ENCODE results near the gene GPR141.

Gene GPR141

GRCh38 chr7:37784015-37784414, 100.4 kb downstream of the GPR141 start:
- no peak overlapping the region for H3K4me3 ChIP-seq (ENCODE audit: low read depth, low read length)
- no peak overlapping the region for H4K12ac ChIP-seq (ENCODE audit: low read depth, low read length)
- H2AFZ ChIP-seq (ENCODE audit: insufficient read depth, low read length, poor library complexity): no peak overlapping the region
- no peak overlapping the region for H2BK120ac ChIP-seq (ENCODE audit: insufficient read depth, low read length, poor library complexity)
- no peak overlapping the region for H3K9ac ChIP-seq (ENCODE audit: low read length)
- H3K14ac ChIP-seq (ENCODE audit: low read length): no peak overlapping the region
- H3K18ac ChIP-seq (ENCODE audit: low read length): no peak overlapping the region
- no CpG with 5 or more reads among the region's 3 CpGs for WGBS (ENCODE audit: extremely low coverage, insufficient coverage, insufficient read length)
- no peak for DNase-seq
- no peak overlapping the region for H4K8ac ChIP-seq (ENCODE audit: low read depth, low read length)
- H3K23ac ChIP-seq (ENCODE audit: low read length): no peak overlapping the region
- no peaks in the 10 kb centered on the region for H3K36me3 ChIP-seq (ENCODE audit: control insufficient read depth in 1 of 2, insufficient read depth in 2 of 2, low read length in 2 of 2)
- H2BK12ac ChIP-seq (ENCODE audit: low read length): no peak overlapping the region
- no peaks in the 10 kb centered on the region for H3K79me1 ChIP-seq (ENCODE audit: low read length)
- no peaks in the 10 kb centered on the region for H3K4me1 ChIP-seq (ENCODE audit: control insufficient read depth in 1 of 2, insufficient read depth in 2 of 2, low read length in 2 of 2)
- no peak overlapping the region for H4K91ac ChIP-seq (ENCODE audit: low read depth, low read length)
- no peak overlapping the region for H3K4me2 ChIP-seq (ENCODE audit: low read length)
- H3K4ac ChIP-seq (ENCODE audit: low read depth, low read length): no peak overlapping the region
- H3K9me3 ChIP-seq (ENCODE audit: insufficient read depth, low read depth, low read length): no peaks in the 10 kb centered on the region
- no peak overlapping the region for H3K27ac ChIP-seq (ENCODE audit: low read depth, low read length)
- no peaks in the 10 kb centered on the region for H3K79me2 ChIP-seq (ENCODE audit: control insufficient read depth, insufficient read depth, low read length, poor library complexity)
- H3K27me3 ChIP-seq (ENCODE audit: insufficient read depth, low read length): no peaks in the 10 kb centered on the region
- H2AK5ac ChIP-seq (ENCODE audit: low read length): no peak overlapping the region
- H2BK5ac ChIP-seq (ENCODE audit: low read depth, low read length, poor library complexity): no peak overlapping the region

DNA sequence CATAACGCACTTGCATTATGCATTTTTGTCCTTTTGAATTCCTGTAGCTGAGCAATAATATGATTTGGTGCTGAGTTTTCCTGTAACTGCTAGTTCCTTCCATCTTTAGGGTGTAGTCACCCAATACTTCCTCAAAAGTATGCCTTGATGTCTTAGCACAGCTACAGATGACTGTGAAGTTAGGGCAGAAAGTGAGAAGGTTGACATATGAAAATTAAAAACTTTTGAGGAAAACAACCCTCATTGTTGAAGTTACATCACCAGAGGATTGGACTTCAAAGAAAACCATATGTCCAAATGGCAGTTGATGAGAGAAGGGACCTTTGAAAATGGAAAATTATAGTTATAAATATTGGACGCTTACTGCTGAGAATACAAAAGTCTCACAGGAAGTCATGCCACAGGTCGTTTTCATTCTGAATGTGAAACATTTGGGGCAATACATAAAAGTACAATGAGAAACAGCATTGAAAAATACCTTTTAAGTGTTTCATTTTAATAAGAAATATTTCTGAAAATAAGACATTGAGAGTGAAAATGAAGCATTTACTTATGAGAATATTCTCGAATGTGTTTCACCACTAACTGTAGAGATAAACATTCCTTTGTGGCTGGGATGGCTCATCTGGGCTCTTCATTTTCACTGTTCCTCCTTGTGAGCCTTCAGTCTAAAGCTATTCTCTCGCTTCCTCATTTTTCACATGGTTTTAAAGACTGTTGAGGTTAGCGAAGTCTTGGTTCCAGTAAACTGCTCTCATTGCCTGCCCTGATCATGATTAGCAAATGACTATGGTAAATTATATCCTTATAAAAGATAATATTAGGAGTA, 103.4 kb downstream of the GPR141 start:
- H3K4ac ChIP-seq (ENCODE audit: low read depth, low read length): no peak overlapping the region
- no peak overlapping the region for H4K8ac ChIP-seq (ENCODE audit: low read depth, low read length)
- no CpG with 5 or more reads among the region's 6 CpGs for WGBS (ENCODE audit: extremely low coverage, insufficient coverage, insufficient read length)
- no peak overlapping the region for H3K4me2 ChIP-seq (ENCODE audit: low read length)
- no peaks in the 10 kb centered on the region for H3K79me1 ChIP-seq (ENCODE audit: low read length)
- no peak overlapping the region for H2BK120ac ChIP-seq (ENCODE audit: insufficient read depth, low read length, poor library complexity)
- no peak overlapping the region for H2AFZ ChIP-seq (ENCODE audit: insufficient read depth, low read length, poor library complexity)
- H3K27me3 ChIP-seq (ENCODE audit: insufficient read depth, low read length): no peaks in the 10 kb centered on the region
- no peak overlapping the region for H3K27ac ChIP-seq (ENCODE audit: low read depth, low read length)
- H3K79me2 ChIP-seq (ENCODE audit: control insufficient read depth, insufficient read depth, low read length, poor library complexity): no peaks in the 10 kb centered on the region
- no peak overlapping the region for H2BK5ac ChIP-seq (ENCODE audit: low read depth, low read length, poor library complexity)
- H3K23ac ChIP-seq (ENCODE audit: low read length): no peak overlapping the region
- H3K14ac ChIP-seq (ENCODE audit: low read length): no peak overlapping the region
- H2AK5ac ChIP-seq (ENCODE audit: low read length): no peak overlapping the region
- H3K9me3 ChIP-seq (ENCODE audit: insufficient read depth, low read depth, low read length): no peaks in the 10 kb centered on the region
- H3K4me1 ChIP-seq (ENCODE audit: control insufficient read depth in 1 of 2, insufficient read depth in 2 of 2, low read length in 2 of 2): no peaks in the 10 kb centered on the region
- no peak overlapping the region for H4K91ac ChIP-seq (ENCODE audit: low read depth, low read length)
- no peaks in the 10 kb centered on the region for H3K36me3 ChIP-seq (ENCODE audit: control insufficient read depth in 1 of 2, insufficient read depth in 2 of 2, low read length in 2 of 2)
- no peak overlapping the region for H3K18ac ChIP-seq (ENCODE audit: low read length)
- no peak overlapping the region for H4K12ac ChIP-seq (ENCODE audit: low read depth, low read length)
- no peak overlapping the region for H3K4me3 ChIP-seq (ENCODE audit: low read depth, low read length)
- H2BK12ac ChIP-seq (ENCODE audit: low read length): no peak overlapping the region
- no peak overlapping the region for H3K9ac ChIP-seq (ENCODE audit: low read length)
- DNase-seq: peak in 1 of 2 donors; percentile 21
